Daoy (cell line): ENCODE data around the gene N4BP2L2. TPM values are rescaled to one million over a fixed set of nuclear protein-coding genes. Genes with fewer than 3 reads are reported as not detected.

ENCODE experiments used
- DNase-seq: peaks from one replicate; pipeline ENCODE4 v3.0.0-alpha.2; 2015; ENCODE audit warnings: low read depth
- total RNA-seq: library from RNA; depleted of rRNA; stranded (reverse); fragments of >200 nt; shearing (Covaris generic); gene quantifications from 2 replicates; pipeline ENCODE4 v1.2.3, GENCODE V29; 2014

N4BP2L2 gene
- total RNA-seq, 1 experiment from 2014 or later = 35.6 TPM

DNA sequence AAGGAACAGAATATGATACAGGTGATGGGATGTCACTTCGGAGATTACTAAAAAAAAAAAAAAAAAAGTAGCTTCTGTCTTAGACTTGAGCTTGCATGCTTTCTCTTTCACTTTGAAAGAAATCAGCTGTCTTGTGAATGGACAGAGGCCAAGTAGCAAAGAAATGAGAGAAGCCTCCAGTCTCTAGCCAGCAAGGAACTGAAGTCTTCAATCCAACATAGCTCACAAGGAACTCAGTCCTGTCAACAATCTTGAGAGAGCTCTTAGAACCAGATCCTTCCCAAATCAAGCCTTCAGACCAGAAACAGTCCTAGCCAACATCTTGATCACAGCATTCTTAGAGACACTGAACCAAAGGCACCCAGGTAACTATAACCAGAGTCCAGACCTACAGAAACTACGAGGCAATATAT lies 7.7 kb downstream of the N4BP2L2 start:
- peak; percentile 2 for DNase-seq

DNA sequence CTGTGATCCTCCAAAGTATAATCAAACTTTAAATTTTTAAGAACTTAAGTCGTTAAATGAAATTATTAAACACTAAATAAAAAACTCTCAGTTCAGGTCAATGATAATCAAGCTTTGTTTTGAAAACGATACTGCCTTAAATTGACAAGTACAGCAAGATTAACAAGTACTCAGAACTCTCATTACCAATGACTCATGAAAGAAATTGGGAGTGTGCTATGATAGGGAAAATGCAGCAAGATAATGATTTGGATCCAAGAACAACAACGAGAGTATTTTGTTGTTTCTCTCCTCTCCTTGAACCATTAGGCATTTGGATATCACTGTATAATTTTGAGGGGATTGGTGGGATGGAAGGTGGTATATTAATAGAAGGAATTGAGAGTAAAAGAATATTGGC lies 10.2 kb downstream of the N4BP2L2 start:
- no peak for DNase-seq

DNA sequence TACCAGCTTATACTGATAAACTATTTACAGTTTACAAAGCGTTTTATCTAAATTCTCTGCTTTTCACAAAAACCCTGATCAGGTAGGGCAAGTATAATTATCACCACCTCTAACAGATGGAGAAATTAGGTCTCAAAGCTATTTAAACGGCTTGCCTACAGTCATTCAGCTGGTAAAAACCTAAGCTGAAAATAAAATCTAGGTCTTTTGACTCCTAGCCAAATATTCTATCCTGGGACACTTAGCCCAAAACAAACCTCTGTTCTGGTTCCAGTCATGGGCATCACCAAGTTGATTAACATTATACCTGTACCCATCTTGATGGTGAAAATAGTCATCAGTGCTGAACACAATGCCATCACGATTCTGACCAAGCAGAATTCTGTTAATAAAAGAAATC lies 11.4 kb downstream of the N4BP2L2 start:
- no peak for DNase-seq

DNA sequence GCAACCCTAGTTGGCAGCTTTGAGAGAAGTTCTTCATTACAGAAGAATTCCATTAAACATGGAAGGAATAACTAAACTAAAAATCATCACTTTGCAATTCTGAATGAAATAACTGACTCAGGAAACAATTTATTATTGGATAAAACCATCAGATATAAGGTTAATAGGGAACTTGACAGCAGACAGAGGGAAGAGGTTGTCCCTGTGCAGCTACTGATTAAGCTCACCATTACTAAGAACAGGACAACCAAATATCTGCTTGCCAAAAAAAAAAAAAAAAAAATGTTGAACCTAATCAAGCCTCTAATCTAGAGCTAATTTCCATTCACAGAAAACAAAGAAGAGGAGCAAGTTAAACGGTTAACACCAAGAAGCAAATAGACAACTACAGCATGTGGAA lies 12.8 kb downstream of the N4BP2L2 start:
- no peak for DNase-seq

DNA sequence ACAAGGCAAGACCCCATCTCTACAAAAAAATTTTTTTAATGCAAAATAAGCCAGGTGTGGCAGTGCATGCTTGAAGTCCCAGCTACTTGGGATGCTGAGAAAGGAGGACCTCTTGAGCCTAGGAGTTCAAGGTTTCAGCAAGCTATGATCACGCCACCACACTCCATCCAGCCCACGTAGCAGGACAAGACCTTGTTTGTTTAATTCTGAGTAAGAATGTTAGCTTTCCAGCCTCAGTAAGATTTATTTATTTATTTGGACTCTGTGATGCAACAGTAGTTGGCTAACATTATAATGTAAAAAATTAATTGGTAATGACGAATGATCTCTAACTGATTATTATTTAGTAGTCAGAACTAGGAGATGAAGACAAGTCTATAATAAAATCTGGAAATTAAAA lies 23.3 kb downstream of the N4BP2L2 start:
- no peak for DNase-seq

DNA sequence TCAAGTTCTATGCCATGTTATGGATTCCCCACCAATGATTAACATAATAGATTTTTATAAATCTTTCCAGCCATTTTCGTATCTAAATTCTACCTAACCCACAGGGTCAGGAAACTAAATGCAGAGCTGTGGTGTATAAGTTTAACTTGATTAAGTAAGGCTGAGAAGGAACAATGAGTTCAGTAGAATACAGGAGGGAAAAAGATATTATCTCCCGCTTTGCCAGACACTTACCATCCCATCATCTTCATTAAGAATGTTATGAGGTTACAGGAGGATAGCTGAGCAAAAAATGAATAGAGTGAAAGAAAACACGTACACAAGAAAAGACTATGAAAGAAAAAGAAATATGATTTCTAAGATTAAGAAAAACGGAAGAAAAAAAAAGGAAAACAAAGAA lies 27.1 kb downstream of the N4BP2L2 start:
- no peak for DNase-seq

DNA sequence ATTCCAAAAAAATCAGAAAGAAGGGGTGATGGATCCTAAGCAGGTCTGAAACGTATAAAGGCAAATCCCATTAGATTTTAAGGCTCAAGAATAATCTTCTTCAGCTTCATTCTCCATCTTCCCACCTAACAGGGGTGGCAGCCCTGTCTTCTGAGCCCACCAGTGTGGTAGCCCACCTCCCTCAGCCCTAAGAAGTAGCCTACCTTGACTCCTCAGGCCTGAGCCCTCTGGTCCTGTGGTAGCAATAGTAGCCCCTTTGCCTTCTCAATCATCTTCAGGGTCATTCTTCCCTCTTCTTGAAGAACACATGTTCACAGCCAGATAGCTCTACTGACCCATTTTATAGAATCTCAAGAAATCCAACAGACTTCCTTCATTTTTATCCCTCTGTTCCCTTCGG lies 33.7 kb downstream of the N4BP2L2 start:
- DNase-seq = no peak

DNA sequence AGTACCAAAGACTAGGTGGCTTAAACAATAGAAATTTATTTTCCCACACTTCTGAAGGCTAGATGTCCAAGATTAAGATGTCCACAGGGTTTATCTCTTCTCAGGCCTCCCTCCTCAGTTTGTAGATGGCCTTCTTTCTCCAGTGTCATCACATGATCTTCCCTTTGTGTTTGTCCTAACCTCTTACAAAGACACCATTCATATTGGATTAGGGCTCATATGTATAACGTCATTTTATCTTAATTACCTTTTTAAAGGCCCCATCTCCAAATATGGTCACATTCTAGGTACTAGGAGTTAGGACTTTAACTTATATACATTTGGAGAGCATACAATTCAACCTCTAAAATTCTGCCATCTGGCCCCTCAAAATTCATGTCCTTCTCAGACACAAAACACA lies 34.3 kb downstream of the N4BP2L2 start:
- DNase-seq = no peak

DNA sequence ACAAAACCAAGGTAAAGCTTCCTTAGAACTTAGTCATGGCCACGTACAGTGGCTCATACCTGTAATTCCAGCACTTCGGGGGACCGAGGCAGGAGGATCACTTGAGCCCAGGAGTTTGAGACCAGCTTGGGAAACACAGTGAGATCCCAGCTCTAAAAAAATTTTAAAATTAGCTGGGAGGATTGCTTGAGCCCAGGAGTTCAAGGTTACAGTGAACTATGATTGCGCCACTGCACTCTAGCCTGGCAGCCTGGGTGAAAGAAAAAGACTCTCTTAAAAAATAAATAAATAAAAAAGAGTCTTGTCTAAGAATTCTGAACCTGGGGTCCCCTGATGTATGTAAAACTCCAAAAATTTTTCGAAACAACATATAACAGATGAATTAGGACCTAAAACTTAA lies 34.9 kb downstream of the N4BP2L2 start:
- no peak for DNase-seq

DNA sequence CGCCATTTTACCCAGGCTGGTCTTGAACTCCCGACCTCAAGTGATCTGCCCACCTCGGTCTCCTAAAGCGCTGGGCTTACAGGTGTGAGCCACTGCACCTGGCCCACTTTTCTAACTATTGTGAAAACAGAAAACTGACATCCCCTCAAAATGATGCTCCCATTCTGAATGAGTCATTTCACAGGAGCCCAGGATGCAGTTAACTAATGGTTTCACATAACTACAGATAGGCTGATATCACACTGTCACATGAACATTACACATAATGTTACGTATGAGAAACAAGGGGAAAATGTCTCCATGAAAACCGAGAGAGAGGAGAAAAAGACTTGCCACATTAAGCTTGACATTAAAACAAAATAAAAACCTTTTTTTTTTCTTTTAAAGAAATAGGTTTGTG lies 37.5 kb downstream of the N4BP2L2 start:
- no peak for DNase-seq

DNA sequence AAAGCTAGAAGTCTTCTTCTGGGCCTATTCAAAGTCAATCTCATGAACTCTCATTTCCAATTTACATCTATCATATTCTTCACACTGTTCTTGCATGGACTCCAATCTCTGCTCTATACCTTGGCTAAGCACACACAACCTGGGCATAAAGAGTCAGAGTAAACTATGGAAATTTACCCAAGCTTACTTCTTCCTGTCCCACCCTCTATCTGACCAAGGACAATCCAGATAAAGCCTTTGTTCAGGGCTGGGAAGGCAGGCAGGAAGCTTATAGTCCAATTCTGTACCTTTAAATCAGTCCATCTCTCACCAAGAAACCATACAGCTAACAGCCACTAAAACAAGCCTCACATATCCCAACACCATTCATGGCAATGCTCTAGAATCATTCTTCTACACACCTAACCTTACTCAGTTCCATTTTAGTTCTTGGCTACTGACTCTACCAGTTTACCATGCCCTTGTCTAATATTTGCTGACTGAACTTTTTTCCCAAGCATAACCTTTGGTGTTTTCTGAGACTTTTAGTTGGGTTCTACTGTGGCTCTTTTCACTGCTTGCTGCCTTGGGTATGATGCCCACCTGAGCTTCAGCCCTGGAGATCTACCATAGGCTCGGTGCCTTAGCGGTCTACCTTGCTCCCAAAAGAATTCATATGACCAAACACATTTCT lies 38.9 kb downstream of the N4BP2L2 start:
- DNase-seq = no peak

DNA sequence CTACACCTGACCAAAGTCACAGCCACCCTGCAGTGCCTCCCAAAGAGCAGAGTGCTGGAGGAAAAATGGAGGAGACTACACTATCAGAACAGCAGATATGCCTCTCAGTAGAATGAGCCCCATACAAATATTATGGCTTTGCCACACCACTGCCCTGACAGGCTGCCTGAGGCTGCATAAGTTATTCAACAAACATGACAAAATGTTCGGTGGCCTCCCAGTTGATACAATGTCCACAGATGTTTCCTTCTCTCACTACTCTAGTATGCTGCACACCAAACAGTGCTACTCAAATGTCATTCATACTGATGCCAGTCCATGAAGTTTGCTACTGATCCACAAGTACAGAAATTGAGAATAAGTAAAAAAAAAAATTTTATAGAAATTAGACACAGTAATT lies 41.0 kb downstream of the N4BP2L2 start:
- DNase-seq = no peak

DNA sequence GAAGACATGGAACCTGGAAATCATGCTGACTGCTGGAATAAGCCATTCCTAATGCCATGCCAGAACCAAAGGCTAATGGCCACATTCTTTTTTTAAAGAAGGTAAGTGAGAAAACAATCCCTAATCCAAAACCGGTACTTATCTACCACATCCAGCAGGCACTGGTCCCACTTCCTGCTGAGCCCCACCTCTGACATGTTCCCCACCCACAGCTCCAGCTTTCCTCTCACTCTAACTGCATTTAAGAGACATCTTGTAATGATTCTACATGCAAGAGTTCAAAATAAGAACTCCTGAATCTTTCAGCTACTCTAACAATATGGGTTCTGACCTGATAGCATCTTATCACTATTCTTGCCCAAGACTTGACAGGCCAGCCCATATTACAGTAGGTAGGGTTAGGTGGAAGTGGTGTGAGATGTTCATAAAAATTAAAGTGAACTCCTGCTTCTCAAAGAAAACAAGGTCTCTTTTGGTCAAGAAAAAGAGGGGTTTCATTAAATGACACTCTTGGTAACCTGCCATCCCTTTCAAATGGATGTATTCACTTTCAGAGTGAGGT lies 41.9 kb downstream of the N4BP2L2 start:
- DNase-seq = no peak

DNA sequence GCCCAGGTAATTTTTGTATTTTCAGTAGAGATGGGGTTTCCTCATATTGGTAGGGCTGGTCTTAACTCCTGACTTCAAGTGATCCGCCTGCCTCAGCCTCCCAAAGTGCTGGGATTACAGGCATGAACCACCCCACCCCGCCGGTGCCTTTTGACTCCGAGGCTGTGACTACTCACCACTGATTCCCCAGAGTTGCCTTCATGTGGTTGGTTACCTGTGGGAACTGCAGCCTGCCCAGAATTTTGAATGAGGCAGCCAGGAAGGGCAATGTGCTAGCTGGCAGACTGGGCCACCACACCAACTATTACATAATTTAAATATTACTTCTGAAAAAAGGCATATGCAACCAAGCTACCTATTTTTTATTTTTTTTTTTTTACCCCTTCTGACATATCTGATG lies 42.8 kb downstream of the N4BP2L2 start:
- no peak for DNase-seq

DNA sequence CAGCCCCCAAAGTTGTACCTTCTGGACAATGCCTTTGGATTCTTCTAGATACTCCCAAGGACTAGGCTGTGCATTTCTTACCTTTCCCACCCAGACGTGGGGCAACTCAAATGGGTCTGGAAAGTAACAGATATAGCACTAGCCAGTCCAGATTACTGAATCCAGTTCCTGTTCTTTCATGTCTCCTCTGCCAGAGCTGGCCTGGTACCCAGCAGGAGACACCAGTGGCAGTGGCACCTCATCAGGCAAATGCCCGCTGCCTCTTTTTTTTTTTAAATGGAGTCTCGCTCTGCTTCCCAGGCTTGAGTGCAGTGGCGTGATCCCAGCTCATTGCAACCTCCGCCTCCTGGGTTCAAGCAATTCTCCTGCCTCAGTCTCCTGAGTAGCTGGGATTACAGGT lies 43.2 kb downstream of the N4BP2L2 start:
- no peak for DNase-seq

DNA sequence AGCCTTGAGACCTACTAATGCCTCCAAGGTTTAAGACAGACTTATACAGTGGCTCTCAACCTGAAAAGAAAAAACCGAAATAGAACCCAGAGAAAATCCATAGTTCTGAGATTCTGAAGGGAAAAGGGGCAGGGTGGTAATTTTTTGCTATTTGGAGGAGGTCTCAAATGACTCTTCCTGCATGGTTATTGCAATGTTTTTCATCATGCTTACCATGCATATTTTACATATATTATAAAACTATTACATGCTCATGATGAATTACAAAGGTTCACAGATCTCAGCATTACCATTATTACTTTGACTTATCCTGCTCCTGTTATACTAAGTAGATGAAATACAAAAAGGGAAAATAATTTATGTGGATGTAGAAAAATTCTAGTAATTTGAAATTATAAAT lies 47.6 kb downstream of the N4BP2L2 start:
- DNase-seq = no peak

DNA sequence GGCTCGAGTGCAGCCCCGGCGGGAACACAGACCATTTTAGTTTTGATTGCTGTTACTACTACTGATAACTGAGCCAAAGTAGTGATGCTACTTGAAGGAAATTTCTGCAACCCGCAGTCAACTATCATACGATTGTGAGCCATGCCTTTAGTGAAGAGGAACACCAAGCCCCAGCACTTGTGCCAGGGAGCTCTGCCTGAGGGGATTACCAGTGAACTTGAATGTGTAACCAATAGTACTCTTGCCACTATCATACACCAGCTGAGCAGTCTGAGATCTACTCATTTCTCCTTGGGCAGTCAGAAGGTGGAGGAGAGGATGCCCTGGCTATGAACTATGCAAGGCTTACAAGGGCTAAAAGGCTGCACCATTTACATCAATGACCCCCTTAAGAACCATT lies 61.7 kb downstream of the N4BP2L2 start:
- no peak for DNase-seq

DNA sequence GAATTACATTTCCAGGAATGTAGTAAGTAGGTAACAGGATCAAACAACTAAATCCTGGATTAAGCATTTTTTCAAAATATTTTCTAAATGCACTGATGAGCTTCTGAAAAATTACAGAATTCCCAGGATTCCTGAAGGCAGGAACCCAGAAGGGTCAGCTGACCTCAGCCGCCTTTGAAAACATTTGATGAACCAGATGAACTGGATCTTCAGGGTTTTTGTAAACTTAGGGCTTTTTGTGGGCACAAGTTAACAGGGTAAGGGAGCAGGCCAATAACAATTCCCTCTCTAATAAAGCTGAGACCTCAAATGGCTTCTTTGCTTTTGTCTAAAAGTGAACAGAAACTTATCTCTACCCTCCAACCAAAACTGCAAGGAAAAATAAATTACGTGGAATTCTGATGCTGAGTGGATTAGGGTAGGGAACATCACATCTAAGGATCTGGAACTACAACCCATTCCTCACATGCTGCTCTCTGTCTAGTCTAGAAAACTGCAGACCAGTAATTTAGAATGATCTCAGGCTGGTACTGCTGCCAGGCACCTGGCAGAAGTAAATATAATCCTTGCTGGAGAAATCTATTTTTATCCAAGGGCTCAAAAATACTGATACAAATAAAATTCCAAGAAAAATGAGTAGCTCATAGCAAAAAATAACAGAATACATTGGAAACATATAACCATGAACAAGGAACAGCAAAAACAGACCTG lies 62.4 kb downstream of the N4BP2L2 start:
- DNase-seq = no peak

DNA sequence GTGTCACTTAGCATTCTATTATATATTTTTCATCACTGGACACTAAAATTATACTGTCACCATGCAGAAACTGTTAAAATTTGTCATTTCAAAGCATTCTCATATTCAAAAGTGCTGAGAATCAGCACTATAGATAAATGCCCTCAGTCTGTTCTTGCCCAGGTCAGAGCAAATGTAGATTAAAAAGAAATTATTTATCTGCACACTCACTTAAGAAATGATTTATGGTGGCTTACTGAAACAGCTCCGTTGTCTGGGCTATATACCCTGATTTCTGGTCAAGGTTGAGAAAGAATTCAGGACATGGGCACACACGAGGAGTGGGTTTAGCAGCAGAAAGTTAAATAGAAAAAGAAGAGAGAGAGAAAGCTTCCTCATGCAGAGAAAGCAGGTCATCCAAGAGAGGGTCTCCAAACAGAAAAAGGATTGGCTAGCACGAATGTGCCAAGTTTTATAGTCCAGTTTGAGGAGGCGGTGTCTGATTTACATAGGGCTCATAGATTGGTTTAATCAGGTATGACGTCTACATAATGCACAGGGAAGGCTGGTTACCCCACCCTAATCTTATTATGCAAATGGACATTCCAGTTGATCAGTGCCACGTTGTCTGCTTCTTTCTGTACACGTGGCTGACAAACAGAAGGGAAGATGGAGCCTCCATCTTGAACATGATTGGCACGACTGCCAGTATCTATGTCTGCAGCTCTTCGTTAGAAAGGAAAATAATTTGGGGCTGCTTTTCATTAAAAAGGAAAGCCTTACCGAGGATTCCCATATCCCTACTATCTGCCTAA lies 63.4 kb downstream of the N4BP2L2 start:
- no peak for DNase-seq

DNA sequence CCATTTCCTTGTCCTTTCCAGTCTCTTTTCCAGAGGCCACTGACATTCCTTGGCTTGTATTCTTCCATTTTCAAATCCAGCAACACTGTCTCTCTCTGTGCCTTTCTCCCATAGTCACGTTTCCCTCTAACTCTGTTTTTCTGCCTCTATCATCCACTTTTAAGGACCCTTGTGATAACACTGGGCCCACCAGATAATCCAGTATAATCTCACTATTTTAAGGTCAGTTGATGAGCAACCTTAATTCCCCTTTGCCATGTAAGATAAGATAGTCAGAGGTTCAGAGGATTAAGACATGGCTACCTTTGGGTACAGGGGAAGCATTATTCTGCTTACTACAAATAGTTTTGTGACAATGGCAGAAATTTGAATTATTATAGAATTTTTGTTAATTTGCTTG lies 64.9 kb downstream of the N4BP2L2 start:
- DNase-seq = no peak

DNA sequence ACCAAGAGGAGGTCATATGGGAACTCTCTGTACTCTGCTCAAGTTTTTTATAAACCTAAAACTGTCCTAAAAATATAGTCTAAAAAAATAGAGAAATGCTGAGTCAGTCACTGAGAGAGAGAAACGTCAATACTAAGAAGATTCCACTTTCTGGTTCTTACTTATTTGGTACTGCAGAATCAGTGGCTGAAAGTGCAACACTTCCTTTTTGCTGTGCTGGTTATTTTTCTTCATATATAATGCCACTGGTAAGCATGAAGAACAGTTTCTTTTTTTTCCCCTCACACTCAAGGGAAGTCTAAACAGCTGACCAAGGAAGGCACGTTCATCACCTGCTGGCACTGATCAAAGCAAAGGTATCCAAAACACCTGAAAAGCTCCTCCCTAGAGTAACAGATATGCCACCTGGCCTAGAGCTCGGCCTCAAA lies 66.4 kb downstream of the N4BP2L2 start:
- no peak for DNase-seq

DNA sequence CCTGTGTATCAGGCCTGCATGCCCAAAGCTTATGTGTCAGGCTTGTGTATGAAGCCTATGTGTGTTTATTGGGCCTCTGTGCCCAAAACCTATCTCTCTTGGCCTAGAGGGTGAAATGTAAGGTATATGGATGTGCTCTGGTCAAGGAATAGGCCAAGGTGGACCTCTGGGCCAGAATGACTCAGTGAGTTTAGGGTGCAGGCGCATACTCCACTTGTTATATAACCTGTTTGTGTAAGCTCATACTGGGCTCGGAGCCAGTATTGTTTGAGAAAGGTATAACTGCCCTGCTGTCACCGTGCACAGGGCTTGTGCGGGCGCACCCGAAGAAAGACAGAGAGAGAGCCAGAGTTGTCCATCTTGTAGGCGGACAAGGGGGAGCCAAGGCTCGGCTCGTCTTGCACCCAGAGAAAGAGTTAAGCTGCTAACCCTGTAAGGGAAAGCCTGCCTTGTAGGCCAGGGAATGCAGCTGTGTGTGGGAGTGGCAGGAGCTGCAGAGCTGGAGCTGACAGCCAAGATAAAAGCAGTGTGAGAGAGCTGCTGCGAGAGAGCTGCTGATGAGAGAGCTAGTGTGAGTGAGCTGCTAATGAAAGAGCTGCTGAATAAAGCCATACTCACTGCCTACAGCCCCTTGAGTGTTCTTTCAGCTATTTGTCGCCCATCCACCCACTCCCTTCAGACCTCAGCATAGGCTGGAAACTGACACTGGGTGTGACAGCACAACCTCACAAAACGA lies 67.2 kb downstream of the N4BP2L2 start:
- no peak for DNase-seq
